Activated T-helper 1 cell treated with Interleukin-2 at 50 U/mL for 16 hours (primary cell): ENCODE data around the gene EFTUD2.
"Not testable (repeated sequence)": the region's sequence is repeated elsewhere in the genome, so short reads cannot be mapped to it uniquely, and the experiment has no call there.

Experiments
- DNase-seq: peaks from one replicate; pipeline ENCODE4 v3.0.0-alpha.2; 2020; ENCODE audit warnings: low read depth

EFTUD2 gene

DNA sequence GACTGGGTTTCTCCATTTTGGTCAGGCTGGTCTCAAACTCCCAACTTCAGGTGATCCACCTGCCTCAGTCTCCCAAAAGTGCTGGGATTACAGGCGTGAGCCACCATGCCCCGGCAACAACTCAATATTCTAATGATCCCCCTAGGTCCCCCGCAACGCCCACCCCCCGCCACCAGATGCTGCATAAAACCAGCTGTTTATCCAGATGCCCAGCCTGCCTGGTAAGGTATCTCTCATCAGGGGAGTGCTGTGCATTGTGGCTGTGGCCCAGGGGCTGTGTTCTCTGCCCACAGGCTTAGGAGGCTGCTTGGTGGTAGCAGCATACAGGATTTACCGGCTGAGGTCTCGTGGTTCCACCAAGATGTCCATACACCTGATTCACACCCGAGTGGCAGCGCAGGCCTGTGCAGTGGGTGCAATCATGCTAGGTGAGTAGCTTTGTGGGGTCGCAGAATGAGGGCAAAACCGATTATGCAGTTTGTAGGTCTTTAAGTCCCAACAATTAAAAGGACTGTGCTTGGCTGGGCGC is 50.2 kb downstream of the EFTUD2 start:
- no peak for DNase-seq

DNA sequence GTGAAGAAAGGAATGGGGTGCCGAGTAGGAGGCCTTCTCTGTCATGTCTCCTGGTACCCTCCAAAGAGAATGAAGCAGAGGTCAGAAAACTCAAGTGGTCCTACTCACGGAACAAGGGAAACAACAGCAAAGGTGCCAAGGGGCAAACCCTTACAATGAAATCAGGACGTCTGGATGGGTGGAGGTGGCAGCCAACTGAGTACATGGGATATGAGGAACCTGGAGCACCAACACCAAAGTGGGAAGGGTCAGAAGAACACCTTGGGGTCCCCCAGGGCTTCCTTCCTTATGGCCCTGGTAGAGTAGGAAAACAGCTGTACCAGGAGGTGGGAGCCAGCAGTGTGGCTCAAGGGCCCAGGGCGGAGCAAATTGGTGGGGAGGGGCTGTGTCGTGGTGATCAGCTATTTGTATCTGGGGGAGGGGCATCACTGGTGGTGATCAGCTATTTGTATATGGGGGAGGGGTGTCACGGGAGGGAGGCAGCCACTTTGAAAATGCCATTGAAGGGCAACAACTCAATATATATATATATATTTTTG is 50.9 kb downstream of the EFTUD2 start:
- no peak for DNase-seq

DNA sequence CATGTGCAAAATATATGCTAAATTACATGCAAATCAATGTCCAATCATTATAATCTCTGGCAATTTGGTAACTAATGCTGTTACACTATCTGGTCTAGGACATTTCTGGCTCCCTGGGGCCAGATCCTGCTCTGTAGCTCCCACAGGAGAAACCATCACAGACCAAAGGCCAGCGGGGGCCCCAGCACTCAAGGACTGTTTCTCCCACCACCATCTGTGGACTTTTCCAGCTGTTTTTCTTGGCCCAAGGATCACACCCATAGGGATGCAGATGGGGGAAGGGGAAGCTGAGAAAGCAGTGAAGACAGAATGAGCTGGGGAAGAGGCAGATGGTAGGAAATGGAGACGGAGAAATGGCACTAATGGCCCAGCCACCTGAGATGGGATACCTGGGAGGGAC is 51.7 kb downstream of the EFTUD2 start, which contains the start of gene HIGD1B:
Gene HIGD1B, plus strand, starts transcription at position 298 of the 400 bp plus-strand sequence. CDS start 270 bp downstream, outside the sequence.
- DNase-seq, result no peak

DNA sequence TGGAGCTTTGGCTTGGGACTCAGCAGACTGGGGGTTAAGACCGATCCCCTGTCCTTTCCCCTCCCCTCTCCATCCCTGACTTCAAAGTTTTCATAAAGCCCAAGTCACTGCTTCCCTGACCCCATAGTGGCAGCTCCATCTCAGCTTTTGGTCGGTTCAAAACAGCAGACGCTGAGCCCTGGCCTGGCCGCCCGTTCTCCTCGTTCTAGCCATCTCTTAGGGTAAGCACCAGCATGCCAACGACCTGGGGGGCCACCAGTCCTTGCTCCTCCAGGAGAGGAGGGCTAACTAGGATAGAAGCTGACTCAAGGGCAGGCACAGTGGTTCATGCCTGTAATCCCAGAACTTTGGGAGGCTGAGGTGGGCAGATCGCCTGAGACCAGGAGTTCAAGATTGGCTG is 53.0 kb downstream of the EFTUD2 start:
- no peak for DNase-seq

DNA sequence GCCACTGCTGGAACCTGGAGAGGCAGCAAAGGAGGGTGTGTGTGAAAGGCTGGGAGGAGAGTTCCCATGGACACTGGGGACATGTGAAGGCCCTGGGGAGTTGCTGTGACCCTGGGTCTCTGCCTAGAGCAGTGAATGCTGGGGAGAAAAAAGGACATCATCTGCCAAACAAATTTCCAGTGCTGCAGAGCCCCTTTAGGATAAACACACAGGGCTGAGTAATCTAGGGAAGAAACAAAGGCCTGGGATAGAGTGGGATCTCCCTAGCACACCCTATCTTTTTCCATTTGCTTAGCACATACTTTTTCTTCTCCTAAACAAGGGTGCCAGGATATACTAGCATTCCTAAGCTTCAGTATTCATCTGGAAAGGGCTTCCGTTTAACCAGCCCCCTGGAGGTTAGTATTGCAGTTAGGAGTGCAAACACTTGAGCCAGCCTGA is 54.8 kb downstream of the EFTUD2 start:
- DNase-seq, result no peak

DNA sequence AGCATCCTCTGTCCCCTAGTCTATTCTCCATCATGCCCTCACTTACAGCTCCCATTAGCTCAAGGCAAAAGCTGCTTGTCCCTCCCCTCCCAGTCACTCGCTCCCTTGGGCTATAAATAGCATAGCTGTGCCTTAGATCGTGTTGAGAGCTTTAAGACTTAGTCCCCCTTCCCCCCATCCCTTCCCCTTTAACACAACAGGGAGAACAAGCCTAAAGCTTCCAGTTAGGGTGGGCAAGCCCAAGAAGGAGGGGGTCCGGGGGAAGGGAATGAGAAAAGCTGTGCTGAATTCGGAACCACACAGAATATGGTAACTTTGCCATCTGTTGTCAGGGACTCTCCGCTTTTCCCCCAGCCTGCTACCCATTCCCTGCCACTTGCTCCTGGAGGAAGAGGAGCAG is 56.5 kb downstream of the EFTUD2 start:
- DNase-seq, result no peak

DNA sequence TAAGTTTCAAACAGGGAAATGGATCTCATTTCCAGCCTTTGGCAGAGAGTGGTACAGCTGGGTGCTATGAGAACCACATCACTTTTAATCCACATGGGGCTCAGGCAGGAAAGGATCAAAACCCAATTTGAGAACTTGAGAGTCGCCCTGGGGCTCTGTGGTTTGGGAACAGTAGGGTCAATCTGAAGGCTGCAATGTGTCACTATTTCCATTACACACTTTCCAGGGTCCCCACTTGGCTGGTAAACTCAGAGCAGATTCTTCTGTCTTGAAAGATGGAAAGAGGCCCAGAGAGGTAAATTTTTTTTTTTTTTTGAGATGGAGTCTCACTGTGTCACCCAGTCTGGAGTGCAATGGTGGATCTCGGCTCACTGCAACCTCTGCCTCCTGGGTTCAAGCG is 58.3 kb downstream of the EFTUD2 start:
- DNase-seq, result no peak

DNA sequence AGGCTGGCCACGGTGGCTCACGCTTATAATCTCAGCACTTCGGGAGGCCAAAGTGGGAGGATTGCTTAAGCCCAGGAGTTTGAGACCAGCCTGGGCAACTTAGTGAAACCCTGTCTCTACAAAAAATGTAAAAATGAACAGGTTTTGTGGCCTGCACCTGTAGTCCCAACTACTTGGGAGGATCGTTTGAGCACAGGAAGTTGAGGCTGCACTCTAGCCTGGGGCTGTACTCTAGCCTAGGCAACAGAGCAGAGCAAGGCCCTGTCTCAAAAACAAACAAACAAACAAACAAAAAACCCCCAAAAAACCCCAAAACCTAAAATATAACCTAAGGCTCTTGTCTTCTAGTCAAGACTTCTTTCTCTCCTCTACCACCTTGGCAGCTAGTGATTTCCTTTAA is 59.0 kb downstream of the EFTUD2 start:
- no peak for DNase-seq

DNA sequence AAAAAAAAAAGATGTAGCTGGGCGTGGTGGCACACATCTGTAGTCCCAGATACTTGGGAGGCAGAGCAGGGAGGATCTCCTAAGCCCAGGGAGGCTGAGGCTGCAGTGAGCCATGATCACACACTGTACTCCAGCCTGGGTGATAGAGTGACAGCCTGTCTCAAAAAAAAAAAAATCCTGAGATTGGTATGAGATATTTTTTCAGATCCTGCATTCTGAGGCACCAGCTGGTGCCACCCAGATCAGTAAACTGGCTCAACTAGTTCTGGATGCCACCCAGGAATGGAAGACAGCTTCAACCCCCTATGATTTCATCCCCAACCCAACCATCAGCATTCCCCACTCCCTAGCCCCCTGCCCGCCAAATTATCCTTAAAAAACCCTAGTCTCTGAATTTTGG is 62.0 kb downstream of the EFTUD2 start:
- no peak for DNase-seq

DNA sequence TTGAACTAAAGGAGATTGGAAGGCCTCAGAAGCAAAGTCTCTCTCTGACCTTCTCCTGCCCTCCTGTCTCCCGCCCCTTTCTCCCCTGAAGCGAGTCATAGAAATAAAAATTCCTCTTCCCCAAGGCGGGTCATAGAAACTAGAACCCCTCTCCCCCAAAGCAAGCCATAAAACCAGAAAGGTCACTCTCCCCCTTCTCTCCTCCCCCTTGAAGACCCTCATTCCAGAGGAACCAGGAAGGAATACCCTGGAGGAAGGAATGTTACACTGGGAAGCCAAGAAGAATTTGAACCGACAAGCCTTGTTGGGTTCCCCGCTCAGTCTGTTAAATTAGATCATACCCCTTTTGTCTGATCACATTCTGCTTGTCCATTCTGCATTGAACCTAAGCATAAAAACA is 66.4 kb downstream of the EFTUD2 start:
- no peak for DNase-seq

DNA sequence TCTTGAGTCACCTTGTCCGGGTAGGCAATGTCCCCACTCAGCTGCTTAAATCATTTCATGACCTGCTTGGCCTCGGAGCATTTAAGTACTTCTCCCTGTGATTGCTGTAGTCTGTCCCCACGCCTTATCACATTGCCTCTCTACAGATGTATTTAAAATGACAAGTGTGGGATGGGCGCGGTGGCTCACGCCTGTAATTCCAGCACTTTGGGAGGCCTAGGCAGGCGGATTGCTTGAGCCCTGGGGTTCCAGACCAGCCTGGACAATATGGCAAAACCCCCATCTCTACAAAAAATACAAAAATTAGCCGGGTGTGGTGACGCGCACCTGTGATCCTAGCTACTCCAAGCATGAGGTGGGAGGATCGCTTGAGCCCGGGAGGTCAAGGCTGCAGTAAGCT is 67.9 kb downstream of the EFTUD2 start:
- DNase-seq, result no peak

DNA sequence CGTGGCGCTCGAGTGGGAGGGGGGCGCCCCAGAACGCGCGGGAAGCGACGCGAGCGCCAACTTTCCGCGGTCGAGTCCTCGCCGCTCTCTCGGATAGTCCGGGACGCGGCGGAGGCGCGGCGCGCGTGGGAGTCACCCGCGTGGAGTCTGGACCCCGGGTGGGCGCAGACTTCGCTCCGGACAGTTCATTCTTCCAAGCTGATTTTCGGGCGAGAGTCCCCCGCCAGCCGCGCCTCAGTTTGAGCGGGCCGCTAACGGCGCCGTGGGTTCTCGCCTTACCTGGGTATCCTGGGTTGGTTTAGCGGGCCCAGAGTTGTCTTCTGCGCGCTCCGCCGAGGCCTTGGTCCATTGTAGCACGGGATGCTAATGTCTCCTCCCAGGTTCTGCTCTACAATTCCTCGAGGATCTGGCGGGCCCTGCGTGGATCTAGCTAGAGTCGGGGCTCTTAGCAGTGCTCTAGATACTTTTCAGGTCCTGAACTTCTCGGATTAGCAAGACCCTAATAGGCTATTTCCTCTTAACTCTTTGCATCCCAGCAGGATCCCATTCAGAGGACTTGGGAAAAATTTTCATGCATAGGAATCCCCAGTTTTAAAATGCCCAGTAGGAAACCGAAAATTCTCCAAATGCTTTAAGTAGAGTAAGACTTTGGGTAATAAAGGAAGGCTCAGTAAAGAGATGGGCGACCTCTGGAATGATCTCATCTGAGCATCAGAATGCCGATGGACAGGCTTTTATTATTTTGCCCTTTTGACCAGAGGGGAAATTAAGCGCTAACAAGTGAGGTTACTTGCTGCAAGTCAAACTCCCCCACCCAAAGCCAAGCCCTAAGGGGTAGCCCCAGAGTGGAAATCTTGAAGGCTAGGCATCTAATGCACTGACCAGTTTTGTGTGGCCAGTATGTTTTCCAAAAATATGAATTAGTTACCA is 68.6 kb downstream of the EFTUD2 start:
- no peak for DNase-seq

DNA sequence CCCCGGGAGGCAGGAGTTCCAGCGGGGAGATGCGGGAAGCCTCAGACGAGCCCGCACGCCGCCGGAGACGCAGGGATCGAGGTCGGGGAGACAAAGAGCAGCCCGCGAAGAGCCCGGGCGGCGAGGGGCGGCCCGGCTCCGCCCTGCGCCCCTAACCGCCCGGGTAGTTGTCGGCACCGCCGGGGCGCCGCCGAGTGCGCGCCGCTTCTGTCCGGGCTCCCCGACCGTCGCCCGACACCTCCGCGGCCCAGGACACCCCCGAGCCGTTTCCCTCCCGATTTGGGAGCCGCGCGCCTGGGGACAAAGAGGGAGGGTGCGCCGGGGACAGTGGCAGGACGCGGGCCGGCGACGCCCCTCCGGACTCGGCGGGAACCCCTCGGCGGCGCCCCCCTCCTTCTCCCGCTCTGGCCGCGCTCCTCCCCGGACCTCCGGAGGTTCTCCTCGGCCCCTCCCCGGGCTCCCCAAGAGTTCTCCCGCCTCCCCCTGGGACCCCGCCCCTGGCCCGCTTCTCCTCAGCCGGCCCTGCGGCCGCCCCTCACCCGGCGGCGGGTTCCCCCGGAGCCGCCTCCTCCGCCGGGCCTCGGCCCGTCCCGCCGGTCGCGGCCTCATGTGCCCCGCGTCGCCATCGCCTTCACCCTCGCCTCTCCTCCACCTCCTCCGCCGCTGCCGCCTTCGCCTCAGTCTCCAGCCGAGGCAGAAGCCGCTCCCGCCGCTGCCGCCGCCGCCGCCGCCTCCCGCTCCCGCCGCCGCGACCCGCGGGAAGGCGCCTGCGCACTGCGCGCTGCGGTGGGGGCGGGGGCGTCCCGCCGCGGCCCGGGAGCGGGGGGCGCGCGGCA is 69.5 kb downstream of the EFTUD2 start, which contains the start of gene GJC1:
Gene GJC1, minus strand, starts transcription at position 765 of the 836 bp plus-strand sequence. CDS start 24,470 bp downstream, outside the sequence.
- no peak for DNase-seq

DNA sequence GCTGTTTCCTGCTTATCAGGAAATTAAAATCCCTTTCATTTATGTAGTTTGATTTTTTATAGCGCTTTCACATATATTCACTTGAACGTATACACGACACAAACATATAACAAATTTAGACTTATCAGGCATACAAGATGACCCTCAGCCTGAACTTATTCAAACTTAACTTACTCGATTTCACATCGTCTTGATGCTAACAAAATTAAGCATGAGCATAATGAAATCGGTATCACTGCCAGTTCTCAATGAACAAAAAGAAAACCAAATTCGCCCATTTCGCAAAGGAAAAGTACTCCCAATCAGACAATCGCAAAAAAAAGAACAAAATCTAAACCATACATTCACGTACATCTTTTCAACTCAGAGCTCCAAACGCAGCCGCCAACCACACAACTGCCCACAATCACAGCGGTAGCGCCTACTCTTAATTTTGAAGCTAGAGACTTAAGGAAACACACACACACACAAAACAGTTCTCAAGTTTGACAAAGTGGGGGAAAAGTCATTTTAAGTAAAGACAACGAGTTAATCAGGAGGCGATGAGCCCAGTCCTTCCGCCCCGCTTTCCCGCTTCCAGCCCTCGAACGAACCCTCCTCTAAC is 70.2 kb downstream of the EFTUD2 start:
- DNase-seq, result no peak

DNA sequence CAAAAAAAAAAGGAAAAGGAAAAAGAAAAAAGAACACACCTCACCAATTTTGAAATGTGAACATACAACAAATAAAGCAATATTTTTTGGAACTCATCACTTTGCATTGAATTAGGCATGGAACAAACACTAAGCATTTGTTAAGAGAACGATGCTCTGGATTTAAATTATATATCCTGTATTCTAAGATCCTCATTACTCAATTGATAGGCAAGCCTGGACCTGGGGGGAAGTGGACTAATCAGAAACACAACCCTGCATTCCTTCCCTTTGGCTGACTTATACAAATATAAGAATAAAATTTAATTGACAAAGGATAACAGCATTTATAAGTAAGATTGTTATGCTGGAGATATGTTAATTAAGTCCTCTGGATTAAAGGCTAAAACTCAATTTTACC is 71.4 kb downstream of the EFTUD2 start:
- DNase-seq, result no peak

DNA sequence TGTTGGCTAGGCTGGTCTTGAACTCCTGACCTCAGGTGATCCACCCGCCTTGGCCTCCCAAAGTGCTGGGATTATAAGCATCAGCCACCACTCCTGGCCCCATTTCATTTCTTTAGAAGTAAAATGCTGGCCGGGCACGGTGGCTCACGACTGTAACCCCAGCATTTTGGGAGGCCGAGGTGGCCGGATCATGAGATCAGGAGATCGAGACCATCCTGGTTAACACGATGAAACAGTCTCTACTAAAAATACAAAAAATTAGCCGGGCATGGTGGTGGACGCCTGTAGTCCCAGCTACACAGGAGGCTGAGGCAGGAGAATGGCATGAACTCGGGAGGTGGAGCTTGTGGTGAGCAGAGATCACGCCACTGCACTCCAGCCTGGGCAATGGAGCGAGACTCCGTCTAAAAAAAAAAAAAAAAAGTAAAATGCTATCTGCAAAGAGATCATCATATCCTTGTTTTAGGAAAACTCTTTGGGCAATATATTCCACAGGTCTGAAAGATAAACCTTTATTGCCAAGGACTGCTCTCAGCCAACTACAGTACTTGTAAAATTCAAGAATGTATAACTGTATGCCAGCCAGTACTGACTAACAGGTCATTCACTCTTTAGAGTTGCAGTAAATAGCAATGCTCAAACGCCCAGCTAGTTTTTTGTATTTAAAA is 73.0 kb downstream of the EFTUD2 start:
- no peak for DNase-seq

DNA sequence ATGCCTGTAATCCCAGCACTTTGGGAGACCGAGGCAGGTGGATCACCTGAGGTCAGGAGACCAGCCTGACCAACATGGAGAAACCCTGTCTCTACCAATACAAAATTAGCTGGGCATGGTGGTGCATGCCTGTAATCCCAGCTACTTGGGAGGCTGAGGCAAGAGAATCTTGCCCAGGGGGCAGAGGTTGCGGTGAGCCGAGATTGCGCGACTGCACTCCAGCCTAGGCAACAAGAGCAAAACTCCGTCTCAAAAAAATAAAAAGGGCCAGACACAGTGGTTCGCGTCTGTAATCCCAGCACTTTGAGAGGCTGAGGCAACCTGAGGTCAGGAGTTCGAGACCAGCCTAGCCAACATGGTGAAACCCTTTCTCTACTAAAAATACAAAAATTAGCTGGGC is 74.0 kb downstream of the EFTUD2 start:
- not testable (repeated sequence) for DNase-seq

DNA sequence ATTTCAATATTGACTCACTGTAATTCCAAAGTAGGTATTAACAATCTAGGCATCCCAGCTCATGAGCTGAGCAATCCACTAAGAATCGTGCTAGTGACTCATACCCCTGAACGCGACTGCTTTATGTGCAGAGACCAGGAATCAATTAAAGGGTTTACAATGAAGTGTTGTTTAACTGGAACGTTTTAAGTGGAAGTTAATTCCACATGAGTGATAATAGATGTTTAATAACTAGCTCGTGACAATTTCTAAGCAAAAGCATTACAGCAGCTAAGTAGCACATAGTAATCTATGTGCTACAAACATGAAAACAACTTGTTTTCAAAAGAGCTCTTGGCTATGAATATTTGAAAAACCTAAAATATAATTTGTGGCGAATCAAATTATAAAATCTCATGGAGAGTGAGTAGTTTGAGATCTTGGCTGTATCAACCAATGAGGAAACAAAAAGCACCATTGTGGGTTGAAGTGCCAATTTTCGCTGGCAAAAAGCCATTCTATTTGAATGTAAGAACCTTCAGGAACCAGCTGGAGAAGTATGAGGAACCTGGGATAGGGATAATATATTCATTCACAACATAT is 78.5 kb downstream of the EFTUD2 start:
- no peak for DNase-seq

DNA sequence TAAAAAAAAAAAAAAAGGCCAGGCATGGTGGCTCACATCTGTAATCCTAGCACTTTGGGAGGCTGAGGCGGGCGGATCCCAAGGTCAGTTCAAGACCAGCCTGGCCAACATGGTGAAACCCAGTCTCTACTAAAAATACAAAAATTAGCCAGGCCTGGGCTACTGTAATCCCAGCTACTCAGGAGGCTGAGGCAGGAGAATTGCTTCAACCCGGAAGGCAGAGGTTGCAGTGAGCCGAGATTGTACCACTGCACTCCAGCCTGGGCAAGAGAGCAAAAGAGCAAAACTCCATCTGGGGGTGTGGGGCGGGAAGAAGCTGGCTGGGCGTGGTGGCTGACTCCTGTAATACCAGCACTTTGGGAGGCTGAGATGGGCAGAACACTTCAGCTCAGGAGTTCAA is 80.7 kb downstream of the EFTUD2 start:
- DNase-seq, result not testable (repeated sequence)

DNA sequence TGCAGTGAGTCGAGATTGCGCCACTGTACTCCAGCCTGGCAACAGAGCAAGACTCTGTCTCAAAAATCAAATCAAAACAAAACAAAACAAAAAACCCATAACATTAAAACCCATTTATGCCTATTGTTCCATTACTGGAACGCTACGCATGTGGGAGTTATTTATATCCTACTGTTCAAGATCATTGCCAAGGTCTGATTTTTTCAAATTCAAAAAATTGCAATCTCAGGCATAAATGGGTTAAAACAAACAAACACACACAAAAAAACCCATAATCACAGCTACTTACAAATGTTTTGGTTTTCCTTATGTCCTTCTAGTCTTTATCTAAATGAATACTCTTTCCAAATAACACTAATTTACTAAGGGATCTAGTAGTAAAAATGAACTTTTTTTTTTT is 87.0 kb downstream of the EFTUD2 start:
- no peak for DNase-seq
